H9 (cell line): ENCODE data around the gene NCOA5. TPM values are rescaled to one million over a fixed set of nuclear protein-coding genes. Genes with fewer than 3 reads are reported as not detected.

ENCODE experiments used
- DNase-seq: peaks from one replicate; pipeline ENCODE4 v3.0.0-alpha.2; 2017
- H2AFZ ChIP-seq: one replicate; pipeline ENCODE4 v1.6.1; 2013; ENCODE audit warnings: mild to moderate bottlenecking, low read length, control low read depth, moderate library complexity
- H2AK5ac ChIP-seq: 2 replicates; pipeline ENCODE4 v1.6.1; 2013; ENCODE audit warnings: low read length, control low read depth, mixed read lengths; ENCODE audit not compliant: insufficient read length
- H2BK120ac ChIP-seq: one replicate; pipeline ENCODE4 v1.6.1; 2013; ENCODE audit warnings: low read depth, mild to moderate bottlenecking, low read length, control low read depth, inconsistent platforms; ENCODE audit not compliant: poor library complexity, severe bottlenecking
- H2BK12ac ChIP-seq: 2 replicates; pipeline ENCODE4 v1.6.1; 2013; ENCODE audit warnings: low read length, control low read depth, mixed read lengths, low read depth; ENCODE audit not compliant: insufficient read length
- H2BK15ac ChIP-seq: 2 replicates; pipeline ENCODE4 v1.6.1; 2013; ENCODE audit warnings: low read depth, low read length, control low read depth
- H2BK20ac ChIP-seq: one replicate; pipeline ENCODE4 v1.6.1; 2013; ENCODE audit warnings: low read depth, mild to moderate bottlenecking, low read length, control low read depth, inconsistent platforms; ENCODE audit not compliant: poor library complexity, severe bottlenecking
- H2BK5ac ChIP-seq: 2 replicates; pipeline ENCODE4 v1.6.1; 2013; ENCODE audit warnings: low read length, control low read depth, mixed read lengths; ENCODE audit not compliant: insufficient read length
- H3K14ac ChIP-seq: 2 replicates; pipeline ENCODE4 v1.6.1; 2013; ENCODE audit warnings: low read length, control low read depth; ENCODE audit not compliant: insufficient read depth
- H3K18ac ChIP-seq: 2 replicates; pipeline ENCODE4 v1.6.1; 2013; ENCODE audit warnings: low read depth, mild to moderate bottlenecking, mixed read lengths, low read length, control low read depth; ENCODE audit not compliant: insufficient read length
- H3K23ac ChIP-seq: 2 replicates; pipeline ENCODE4 v1.6.1; 2013; ENCODE audit warnings: low read length, control low read depth, mixed read lengths, low read depth; ENCODE audit not compliant: insufficient read length
- H3K23me2 ChIP-seq: 2 replicates; pipeline ENCODE4 v1.6.1; 2013; ENCODE audit warnings: low read depth, mild to moderate bottlenecking, mixed read lengths, low read length, control low read depth; ENCODE audit not compliant: insufficient read length, poor library complexity, severe bottlenecking
- H3K27ac ChIP-seq: 2 replicates; pipeline ENCODE4 v1.5.1; 2013; ENCODE audit warnings: low read length, control low read depth, mixed read lengths, low read depth; ENCODE audit not compliant: insufficient read length
- H3K27me3 ChIP-seq: 2 replicates; pipeline ENCODE4 v1.6.1; 2013; ENCODE audit warnings: low read length, control low read depth, inconsistent platforms; ENCODE audit not compliant: insufficient read depth
- H3K4ac ChIP-seq: 2 replicates; pipeline ENCODE4 v1.6.1; 2013; ENCODE audit warnings: low read depth, mild to moderate bottlenecking, control low read depth, inconsistent platforms, low read length, moderate library complexity
- H3K4me1 ChIP-seq: 2 replicates; pipeline ENCODE4 v1.6.1; 2013; ENCODE audit warnings: low read length, control low read depth, inconsistent platforms; ENCODE audit not compliant: insufficient read depth
- H3K4me2 ChIP-seq: 2 replicates; pipeline ENCODE4 v1.6.1; 2013; ENCODE audit warnings: low read length, control low read depth, mixed read lengths; ENCODE audit not compliant: insufficient read length, insufficient read depth
- H3K56ac ChIP-seq: 2 replicates; pipeline ENCODE4 v1.6.1; 2013; ENCODE audit warnings: low read depth, mild to moderate bottlenecking, mixed read lengths, low read length, control low read depth; ENCODE audit not compliant: insufficient read length
- H3K79me1 ChIP-seq: 2 replicates; pipeline ENCODE4 v1.6.1; 2013; ENCODE audit warnings: low read depth, mild to moderate bottlenecking, moderate library complexity, low read length, control low read depth, inconsistent platforms; ENCODE audit not compliant: insufficient read depth, poor library complexity, severe bottlenecking
- H3K79me2 ChIP-seq: 2 replicates; pipeline ENCODE4 v1.6.1; 2013; ENCODE audit warnings: low read length, control low read depth, inconsistent platforms; ENCODE audit not compliant: insufficient read depth
- H3K9ac ChIP-seq: 2 replicates; pipeline ENCODE4 v1.6.1; 2013; ENCODE audit warnings: low read length, control low read depth, mixed read lengths; ENCODE audit not compliant: insufficient read length; ENCODE audit errors: extremely low read depth
- H3K9me3 ChIP-seq: one replicate; pipeline ENCODE4 v1.6.1; 2013; ENCODE audit warnings: low read depth, low read length, inconsistent platforms; ENCODE audit not compliant: control insufficient read depth
- H3T11ph ChIP-seq: one replicate; pipeline ENCODE4 v1.6.1; 2013; ENCODE audit warnings: mild to moderate bottlenecking, low read length, control low read depth, inconsistent platforms
- H4K20me1 ChIP-seq: one replicate; pipeline ENCODE4 v1.6.1; 2013; ENCODE audit not compliant: control insufficient read depth, insufficient read length, insufficient read depth
- H4K5ac ChIP-seq: 2 replicates; pipeline ENCODE4 v1.6.1; 2013; ENCODE audit warnings: low read depth, mild to moderate bottlenecking, mixed read lengths, low read length, control low read depth; ENCODE audit not compliant: insufficient read length
- H4K8ac ChIP-seq: replicated peaks from 2 replicates; pipeline ENCODE4 v1.6.1; 2013; ENCODE audit warnings: low read length, control low read depth, mixed read lengths, low read depth; ENCODE audit not compliant: insufficient read length
- H4K91ac ChIP-seq: 2 replicates; pipeline ENCODE4 v1.6.1; 2013; ENCODE audit warnings: low read depth, mild to moderate bottlenecking, moderate library complexity, mixed read lengths, low read length, control low read depth; ENCODE audit not compliant: insufficient read length
- H3K27ac Mint-ChIP-seq, 3 experiments: 2 replicates in 2 of 3; 3 replicates in 1 of 3; pipeline ENCODE4 v1.8.0; 2020 to 2021; ENCODE audit warnings: mixed read lengths in 3 of 3, mild to moderate bottlenecking in 1 of 3, moderate library complexity in 1 of 3
- H3K27me3 Mint-ChIP-seq: 2 replicates; pipeline ENCODE4 v1.8.0; 2021; ENCODE audit warnings: low read depth, mild to moderate bottlenecking, moderate library complexity, mixed read lengths
- H3K36me3 Mint-ChIP-seq, 3 experiments: 2 replicates in 2 of 3; 3 replicates in 1 of 3; pipeline ENCODE4 v1.8.0; 2020 to 2021; ENCODE audit warnings: low read depth in 3 of 3, mixed read lengths in 3 of 3; ENCODE audit not compliant: insufficient read depth in 1 of 3
- H3K4me1 Mint-ChIP-seq, 2 experiments: 2 replicates each; pipeline ENCODE4 v1.8.0; 2020; ENCODE audit warnings: mixed read lengths in 2 of 2
- H3K4me3 Mint-ChIP-seq, 2 experiments: 2 replicates in 1 of 2; 3 replicates in 1 of 2; pipeline ENCODE4 v1.8.0; 2020 to 2021; ENCODE audit warnings: mild to moderate bottlenecking in 2 of 2, mixed read lengths in 2 of 2, moderate library complexity in 1 of 2
- H3K9me3 Mint-ChIP-seq, 2 experiments: 2 replicates in 1 of 2; 3 replicates in 1 of 2; pipeline ENCODE4 v1.8.0; 2020; ENCODE audit warnings: mild to moderate bottlenecking in 2 of 2, mixed read lengths in 2 of 2, moderate library complexity in 1 of 2
- WGBS: extraction: QIAGEN DNeasy Blood & Tissue Kit; methylation state at CpG from one replicate; pipeline ENCODE4 v1.1.7; 2013; ENCODE audit warnings: missing lambda C conversion rate, low lambda C conversion rate, mixed read lengths; ENCODE audit not compliant: insufficient read length; ENCODE audit errors: extremely low coverage; 5-methylcytosine and 5-hydroxymethylcytosine counted together
- total RNA-seq: library from RNA; stranded (reverse); gene quantifications from 2 replicates; pipeline ENCODE4 v1.2.1, GENCODE V29; 2021
- TF ChIP-seq, protein P1 (sequence below): fragments of 200-600 bp; sonication (generic); conservative IDR thresholded peaks from 3 replicates; pipeline ENCODE4 v1.8.0; 2021; ENCODE audit warnings: antibody characterized with exemption, mild to moderate bottlenecking

Gene NCOA5
- total RNA-seq, 1 experiment from 2014 or later, result 55.7 TPM

- Histone ChIP-seq H3K23ac (no peak overlapping the region), H3K9ac (no peak overlapping the region), H3K27me3 (no peaks in the 10 kb centered on the region), H3K4me1 (peaks cover 4% of the 10 kb centered on the region; the same call in 1 of the 2 replicates), H2BK5ac (no peak overlapping the region), H3K27ac (no peak overlapping the region), H3K4ac (no peak overlapping the region), H2AK5ac (no peak overlapping the region), H3K14ac (no peak overlapping the region), H3K18ac (no peak overlapping the region), H2BK12ac (no peak overlapping the region), H3K79me1 (no peaks in the 10 kb centered on the region), H2BK120ac (no peak overlapping the region), H2BK20ac (no peak overlapping the region), H3K23me2 (no peaks in the 10 kb centered on the region), H4K8ac (no peak overlapping the region), H2BK15ac (no peak overlapping the region), H3K56ac (no peak overlapping the region), H3K9me3 (no peaks in the 10 kb centered on the region), H3T11ph (no peak overlapping the region), H4K91ac (no peak overlapping the region), H3K4me2 (no peak overlapping the region), H2AFZ (no peak overlapping the region), H3K79me2 (no peaks in the 10 kb centered on the region), H4K5ac (no peak overlapping the region), H4K20me1 (peaks cover 2% of the 10 kb centered on the region)
- no CpG with 5 or more reads among the region's 9 CpGs for WGBS
- TF ChIP-seq, protein P1, sequence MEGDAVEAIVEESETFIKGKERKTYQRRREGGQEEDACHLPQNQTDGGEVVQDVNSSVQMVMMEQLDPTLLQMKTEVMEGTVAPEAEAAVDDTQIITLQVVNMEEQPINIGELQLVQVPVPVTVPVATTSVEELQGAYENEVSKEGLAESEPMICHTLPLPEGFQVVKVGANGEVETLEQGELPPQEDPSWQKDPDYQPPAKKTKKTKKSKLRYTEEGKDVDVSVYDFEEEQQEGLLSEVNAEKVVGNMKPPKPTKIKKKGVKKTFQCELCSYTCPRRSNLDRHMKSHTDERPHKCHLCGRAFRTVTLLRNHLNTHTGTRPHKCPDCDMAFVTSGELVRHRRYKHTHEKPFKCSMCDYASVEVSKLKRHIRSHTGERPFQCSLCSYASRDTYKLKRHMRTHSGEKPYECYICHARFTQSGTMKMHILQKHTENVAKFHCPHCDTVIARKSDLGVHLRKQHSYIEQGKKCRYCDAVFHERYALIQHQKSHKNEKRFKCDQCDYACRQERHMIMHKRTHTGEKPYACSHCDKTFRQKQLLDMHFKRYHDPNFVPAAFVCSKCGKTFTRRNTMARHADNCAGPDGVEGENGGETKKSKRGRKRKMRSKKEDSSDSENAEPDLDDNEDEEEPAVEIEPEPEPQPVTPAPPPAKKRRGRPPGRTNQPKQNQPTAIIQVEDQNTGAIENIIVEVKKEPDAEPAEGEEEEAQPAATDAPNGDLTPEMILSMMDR, result no peak
- Mint-ChIP-seq H3K36me3 (peaks cover 46 to 76% (median 70%) of the 10 kb centered on the region in 3 experiments), H3K9me3 (no peaks in the 10 kb centered on the region), H3K27me3 (peaks cover 4% of the 10 kb centered on the region), H3K4me1 (peaks cover 0 to 14% of the 10 kb centered on the region in 2 experiments; a peak in 2 of 4 replicates), H3K27ac (no peak overlapping the region), H3K4me3 (no peak overlapping the region)
- no peak for DNase-seq
Measured at GRCh38 chr20:46065006-46065405, 24.8 kb downstream of the NCOA5 start.
